Stomach smooth muscle (tissue), 2 donors: ENCODE measurements around the gene MMRN1.

ENCODE experiments used
- H3K27ac ChIP-seq: one replicate; pipeline ENCODE4 v1.7.0; 2013; ENCODE audit warnings: mild to moderate bottlenecking, low read length, inconsistent platforms
- H3K27me3 ChIP-seq, 2 donors: one replicate each; pipeline ENCODE4 v1.7.0; 2013; ENCODE audit warnings: low read length in 2 of 2; ENCODE audit not compliant: insufficient read depth in 2 of 2, control insufficient read depth in 1 of 2
- H3K36me3 ChIP-seq, 2 donors: one replicate each; pipeline ENCODE4 v1.7.0; 2013; ENCODE audit warnings: low read length in 2 of 2; ENCODE audit not compliant: control insufficient read depth in 2 of 2, insufficient read depth in 2 of 2
- H3K4me1 ChIP-seq: one replicate; pipeline ENCODE4 v1.7.0; 2013; ENCODE audit warnings: low read length; ENCODE audit not compliant: control insufficient read depth, insufficient read depth
- H3K4me3 ChIP-seq, 2 donors: one replicate each; pipeline ENCODE4 v1.7.0; 2013; ENCODE audit warnings: low read length in 2 of 2
- H3K9ac ChIP-seq, 2 donors: one replicate each; pipeline ENCODE4 v1.7.0; 2013; ENCODE audit warnings: low read length in 2 of 2, mild to moderate bottlenecking in 1 of 2
- H3K9me3 ChIP-seq, 2 donors: one replicate each; pipeline ENCODE4 v1.7.0; 2013; ENCODE audit warnings: low read length in 2 of 2; ENCODE audit not compliant: control insufficient read depth in 2 of 2
- donor health status: healthy.
- donor health status: Pancreatic carcinoma.

Gene MMRN1

DNA sequence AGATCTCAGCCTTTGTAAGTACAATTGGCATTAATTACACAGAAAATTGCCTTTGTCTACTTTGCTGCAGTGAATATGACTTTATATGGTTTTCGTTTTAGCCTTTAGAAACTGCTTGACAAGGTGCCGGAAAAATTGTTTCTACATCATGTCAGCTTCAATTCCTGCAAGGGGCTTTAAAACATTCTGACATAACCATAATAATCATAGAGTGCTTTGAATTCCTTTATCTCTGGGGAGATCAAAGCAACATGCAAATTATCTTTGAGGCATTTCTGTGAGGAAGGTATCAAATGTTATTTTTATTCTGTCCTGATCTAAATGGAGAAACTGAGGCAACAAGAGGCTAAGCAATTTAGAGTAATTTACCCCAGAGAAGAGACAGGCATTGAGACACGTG is 57.8 kb downstream of the MMRN1 start:
- no peak overlapping the region for H3K9ac ChIP-seq
- H3K27ac ChIP-seq: no peak overlapping the region
- no peaks in the 10 kb centered on the region for H3K4me1 ChIP-seq
- no peaks in the 10 kb centered on the region for H3K9me3 ChIP-seq
- no peaks in the 10 kb centered on the region for H3K36me3 ChIP-seq
- no peaks in the 10 kb centered on the region for H3K27me3 ChIP-seq
- no peak overlapping the region for H3K4me3 ChIP-seq

DNA sequence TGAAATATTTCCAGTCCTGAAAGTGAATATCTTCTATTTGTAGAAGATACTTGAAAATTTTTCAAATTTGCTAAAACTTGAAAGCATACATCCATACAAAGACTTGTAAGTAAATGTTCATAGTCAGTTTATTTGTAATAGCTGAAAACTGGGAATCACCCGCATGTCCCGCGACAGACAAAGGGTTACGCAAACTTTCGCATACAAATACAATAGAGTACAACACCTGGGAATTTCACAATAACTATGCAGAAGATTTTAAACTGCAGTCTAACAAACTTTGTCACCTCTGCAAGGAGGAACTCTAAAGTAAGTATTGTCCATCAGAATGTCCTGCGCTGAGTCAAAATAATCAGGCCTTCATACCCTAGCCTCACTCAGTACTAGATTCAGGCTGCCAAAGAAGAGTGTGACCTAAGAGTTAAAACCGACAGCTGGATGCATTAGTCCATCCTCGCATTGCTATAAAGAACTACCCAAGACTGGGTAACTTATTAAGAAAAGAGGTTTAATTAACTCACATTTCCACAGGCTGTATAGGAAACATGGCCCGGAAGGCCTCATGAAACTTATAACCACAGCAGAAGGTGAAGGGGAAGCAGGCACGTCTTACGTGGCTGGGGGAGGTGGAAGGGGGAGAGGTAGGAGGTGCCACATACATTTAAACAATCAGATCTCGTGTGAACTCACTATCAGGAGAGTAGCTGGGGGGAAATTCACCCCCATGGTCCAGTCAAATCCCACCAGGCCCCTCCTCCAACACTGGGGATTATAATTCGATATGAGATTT is 60.4 kb downstream of the MMRN1 start:
- Histone ChIP-seq H3K36me3 (no peaks in the 10 kb centered on the region), H3K4me1 (no peaks in the 10 kb centered on the region), H3K9me3 (no peaks in the 10 kb centered on the region), H3K27ac (no peak overlapping the region), H3K4me3 (no peak overlapping the region), H3K9ac (no peak overlapping the region), H3K27me3 (no peaks in the 10 kb centered on the region)

DNA sequence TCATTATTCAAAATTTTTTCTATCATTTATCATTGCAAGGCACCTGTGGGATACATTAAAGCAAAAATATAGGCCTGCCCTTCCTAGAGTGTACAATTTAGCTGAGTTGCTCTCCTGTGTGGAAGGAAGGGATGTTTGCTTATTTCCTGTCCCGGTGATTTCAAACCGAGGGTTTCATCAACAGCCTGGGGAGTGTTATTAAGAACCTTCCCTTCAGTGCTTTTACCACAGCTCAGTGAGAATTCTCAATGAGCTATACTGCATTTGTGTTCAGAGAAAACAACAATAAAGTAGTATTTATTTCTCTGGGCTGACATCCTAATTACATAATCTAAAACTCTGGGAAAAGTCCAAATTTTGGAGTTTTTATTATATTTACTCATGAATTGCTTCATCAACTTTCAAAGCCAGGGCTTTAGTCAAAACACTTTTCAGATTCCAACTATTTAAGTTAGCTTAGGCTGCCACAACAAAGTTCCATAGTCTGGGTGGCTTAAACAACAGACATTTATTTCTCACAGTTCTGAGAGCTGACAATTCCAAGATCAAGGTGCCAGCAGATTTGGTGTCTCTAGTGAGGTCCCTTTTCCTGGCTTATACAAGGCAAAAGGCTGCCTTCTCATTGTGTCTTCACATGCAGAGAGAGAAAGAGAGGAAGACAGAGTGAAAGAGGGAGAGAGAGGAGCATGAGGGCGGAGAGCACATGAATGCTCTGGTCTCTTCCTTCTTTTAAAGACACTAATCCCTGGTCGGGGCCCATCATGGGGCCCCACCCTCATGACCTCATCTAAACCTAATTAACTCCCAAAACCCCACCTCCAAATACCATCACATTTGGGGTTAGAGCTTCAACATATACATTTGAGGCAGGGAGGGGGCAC is 62.6 kb downstream of the MMRN1 start:
- H3K36me3 ChIP-seq: no peaks in the 10 kb centered on the region
- H3K9me3 ChIP-seq: no peaks in the 10 kb centered on the region
- no peaks in the 10 kb centered on the region for H3K27me3 ChIP-seq
- no peak overlapping the region for H3K27ac ChIP-seq
- H3K9ac ChIP-seq: no peak overlapping the region
- H3K4me1 ChIP-seq: no peaks in the 10 kb centered on the region
- no peak overlapping the region for H3K4me3 ChIP-seq

DNA sequence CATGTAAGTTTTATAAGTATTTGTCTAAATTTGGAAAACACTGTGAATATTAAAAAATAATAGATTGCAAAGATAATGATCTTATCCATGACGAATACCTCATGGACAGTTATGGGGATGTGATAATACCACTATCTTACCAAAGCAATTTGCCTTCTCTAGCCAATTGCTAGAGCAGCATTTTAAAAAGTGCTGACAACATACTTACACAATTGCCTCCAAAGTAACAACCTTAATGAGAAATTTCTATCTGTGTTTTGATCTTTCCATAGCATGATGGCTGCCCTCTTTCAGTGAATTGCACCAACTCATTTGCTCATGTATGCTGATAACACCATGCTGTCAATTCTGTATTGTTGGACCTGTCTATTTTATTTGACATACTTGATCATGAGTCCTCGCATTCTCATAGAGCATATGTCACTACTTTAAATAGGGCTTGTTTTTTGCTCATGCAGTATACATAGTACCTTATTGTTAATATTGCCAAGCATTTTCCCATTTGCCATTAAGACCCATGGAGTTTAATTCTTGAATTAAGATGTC is 87.2 kb downstream of the MMRN1 start:
- H3K27me3 ChIP-seq: no peaks in the 10 kb centered on the region
- no peak overlapping the region for H3K27ac ChIP-seq
- no peak overlapping the region for H3K9ac ChIP-seq
- H3K4me1 ChIP-seq: no peaks in the 10 kb centered on the region
- H3K36me3 ChIP-seq: no peaks in the 10 kb centered on the region
- H3K9me3 ChIP-seq: no peaks in the 10 kb centered on the region
- no peak overlapping the region for H3K4me3 ChIP-seq

DNA sequence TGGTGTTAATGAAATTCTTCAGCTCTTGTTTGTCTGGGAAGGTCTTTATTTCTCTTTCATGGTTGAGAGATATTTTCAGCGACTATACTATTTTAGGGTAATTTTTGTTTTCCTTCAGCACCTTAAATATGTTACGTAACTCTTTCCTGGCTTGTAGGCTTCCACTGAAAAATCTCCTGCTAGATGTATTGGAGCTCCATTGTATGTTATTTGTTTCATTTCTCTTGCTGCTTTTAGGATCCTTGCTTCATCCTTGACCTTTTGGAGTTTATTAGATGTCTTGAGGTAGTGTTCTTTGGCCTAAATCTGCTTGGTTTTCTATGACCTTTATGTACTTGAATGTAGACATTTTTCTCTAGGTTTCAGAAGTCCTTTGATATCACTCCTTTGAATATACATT is 93.6 kb downstream of the MMRN1 start:
- H3K4me3 ChIP-seq: no peak overlapping the region
- H3K9ac ChIP-seq: no peak overlapping the region
- no peak overlapping the region for H3K27ac ChIP-seq
- no peaks in the 10 kb centered on the region for H3K4me1 ChIP-seq
- H3K9me3 ChIP-seq: no peaks in the 10 kb centered on the region
- H3K27me3 ChIP-seq: no peaks in the 10 kb centered on the region
- H3K36me3 ChIP-seq: no peaks in the 10 kb centered on the region

DNA sequence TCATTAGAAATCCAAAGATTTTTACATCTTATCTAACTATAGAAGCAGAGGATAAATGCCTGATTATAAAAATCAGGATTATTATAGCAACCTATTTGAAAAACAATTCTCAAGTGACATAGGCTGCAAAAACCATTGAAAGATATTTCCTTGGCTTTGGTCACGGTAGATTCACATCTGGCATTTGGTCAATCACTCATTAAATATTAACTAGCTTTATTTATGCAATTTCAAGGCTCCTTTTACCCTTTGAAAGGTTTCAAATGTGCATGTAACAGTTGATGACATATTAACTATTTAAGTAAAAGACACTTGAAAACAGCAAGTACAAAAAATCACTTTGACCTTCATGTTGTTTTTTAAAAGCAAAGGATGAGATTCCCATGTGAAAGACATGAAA is 98.1 kb downstream of the MMRN1 start:
- Histone ChIP-seq H3K9ac (no peak overlapping the region), H3K9me3 (no peaks in the 10 kb centered on the region), H3K4me1 (no peaks in the 10 kb centered on the region), H3K36me3 (no peaks in the 10 kb centered on the region), H3K27ac (no peak overlapping the region), H3K27me3 (no peaks in the 10 kb centered on the region), H3K4me3 (no peak overlapping the region)

DNA sequence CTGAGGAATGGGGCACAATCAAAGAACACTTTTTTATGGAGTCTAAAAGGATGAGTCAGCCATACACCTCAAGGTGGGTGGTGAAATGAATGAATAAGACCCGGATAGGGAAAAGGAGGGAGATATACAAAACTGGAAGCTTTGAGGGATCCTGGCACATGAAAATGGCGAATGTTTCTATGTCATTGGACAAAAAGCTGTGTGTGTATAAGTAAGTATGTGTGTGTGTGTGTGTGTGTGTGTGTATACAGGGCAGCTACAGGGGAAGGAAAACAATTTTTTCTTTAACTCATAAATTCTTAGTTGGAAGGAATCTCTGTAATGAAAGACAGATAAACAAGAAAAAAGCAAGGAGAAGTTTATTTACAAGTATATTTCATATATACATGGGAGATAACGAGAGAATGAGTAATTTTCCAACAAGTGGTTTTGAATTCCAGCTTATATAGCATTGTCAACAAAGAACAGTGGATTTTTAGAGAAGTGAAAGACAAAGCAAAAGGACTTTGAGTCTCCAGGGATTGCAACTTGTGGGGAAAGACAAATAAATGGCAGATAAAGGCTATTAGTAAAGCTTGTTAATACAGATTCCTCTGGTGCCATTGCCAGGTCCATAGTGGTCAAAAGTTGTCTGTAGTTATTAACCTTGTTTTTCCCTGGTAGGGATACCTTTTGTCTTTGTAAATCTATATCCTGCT is 99.7 kb downstream of the MMRN1 start:
- H3K27ac ChIP-seq: no peak overlapping the region
- H3K27me3 ChIP-seq: no peaks in the 10 kb centered on the region
- no peaks in the 10 kb centered on the region for H3K9me3 ChIP-seq
- H3K9ac ChIP-seq: no peak overlapping the region
- H3K36me3 ChIP-seq: no peaks in the 10 kb centered on the region
- H3K4me3 ChIP-seq: no peak overlapping the region
- H3K4me1 ChIP-seq: no peaks in the 10 kb centered on the region

DNA sequence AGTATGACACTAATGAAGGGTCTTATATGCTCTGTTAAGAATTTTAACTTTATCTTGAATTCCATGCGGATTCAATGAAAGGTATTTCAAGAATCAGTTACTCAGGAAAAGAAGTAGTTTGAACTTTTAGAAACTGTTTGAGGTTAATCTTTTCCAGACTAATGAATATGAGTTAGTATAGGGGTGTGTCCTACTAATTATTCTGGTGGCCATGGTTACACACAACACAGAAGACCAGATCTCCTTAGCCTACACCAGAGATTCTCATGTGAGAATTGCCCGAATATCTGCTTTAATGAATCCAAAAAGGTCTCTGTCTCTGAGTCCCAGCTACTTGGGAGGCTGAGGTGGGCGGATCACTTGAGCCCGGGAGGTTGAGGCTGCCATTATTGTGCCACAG is 100.4 kb downstream of the MMRN1 start:
- Histone ChIP-seq H3K4me3 (no peak overlapping the region), H3K9me3 (no peaks in the 10 kb centered on the region), H3K36me3 (no peaks in the 10 kb centered on the region), H3K4me1 (no peaks in the 10 kb centered on the region), H3K27me3 (no peaks in the 10 kb centered on the region), H3K9ac (no peak overlapping the region), H3K27ac (no peak overlapping the region)

DNA sequence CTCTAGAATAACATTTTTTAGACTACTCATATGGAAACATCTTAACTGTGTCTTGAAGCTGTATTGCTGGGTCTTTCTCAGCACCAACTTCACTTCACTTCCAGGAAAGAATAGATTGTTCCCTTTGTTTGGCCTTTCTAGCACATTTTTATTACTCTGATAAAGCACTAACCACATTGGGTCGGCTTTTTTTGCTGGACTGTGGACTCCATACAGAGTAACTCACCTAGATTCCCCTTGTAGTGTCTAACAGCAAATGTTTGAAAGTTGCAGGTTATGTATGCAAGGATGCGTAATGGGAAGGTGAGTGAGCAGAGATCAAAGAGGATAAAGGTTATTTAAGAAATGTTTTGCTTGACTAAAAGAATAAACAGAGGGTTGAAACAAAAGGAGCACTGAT is 101.2 kb downstream of the MMRN1 start:
- Histone ChIP-seq H3K9me3 (no peaks in the 10 kb centered on the region), H3K27me3 (no peaks in the 10 kb centered on the region), H3K27ac (no peak overlapping the region), H3K4me1 (no peaks in the 10 kb centered on the region), H3K9ac (no peak overlapping the region), H3K36me3 (no peaks in the 10 kb centered on the region), H3K4me3 (no peak overlapping the region)

DNA sequence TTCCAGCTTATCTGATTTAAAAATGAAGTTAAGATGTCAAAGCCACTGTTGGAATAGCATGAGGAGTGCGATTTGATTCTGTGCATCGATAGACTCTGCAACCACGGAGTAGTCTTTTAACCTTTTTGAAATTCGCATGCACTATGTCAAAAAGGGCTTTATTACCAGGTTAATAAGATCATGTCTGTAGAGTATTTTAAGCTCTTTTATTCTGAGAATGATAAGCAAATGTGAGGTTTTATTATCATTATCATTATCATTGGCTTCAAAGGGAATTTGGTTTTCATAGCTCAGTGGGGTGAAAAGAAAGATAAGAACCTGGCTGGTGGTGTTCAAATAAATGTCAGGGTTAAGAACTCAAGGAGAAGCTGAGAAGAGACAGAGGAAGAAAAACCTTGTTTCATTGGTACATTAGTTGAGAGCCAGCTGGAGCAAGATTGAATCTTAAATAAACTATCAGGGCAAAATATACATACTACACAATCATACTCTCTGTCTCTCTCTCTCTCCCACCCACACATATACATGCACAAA is 102.6 kb downstream of the MMRN1 start:
- Histone ChIP-seq H3K9ac (no peak overlapping the region), H3K9me3 (no peaks in the 10 kb centered on the region), H3K27me3 (no peaks in the 10 kb centered on the region), H3K4me1 (no peaks in the 10 kb centered on the region), H3K27ac (no peak overlapping the region), H3K36me3 (no peaks in the 10 kb centered on the region), H3K4me3 (no peak overlapping the region)
